Ishikawa (cell line): Measurements from ENCODE around the gene DPYSL5.

Experiments
- CEBPB ChIP-seq: IDR thresholded peaks from 2 replicates; pipeline ENCODE4 v1.6.1; 2012
- CREB1 ChIP-seq: IDR thresholded peaks from 2 replicates; pipeline ENCODE4 v1.6.1; 2012; ENCODE audit warnings: low read depth
- EGR1 ChIP-seq: IDR thresholded peaks from 2 replicates; pipeline ENCODE4 v1.6.1; 2012
- EP300 ChIP-seq: IDR thresholded peaks from 2 replicates; pipeline ENCODE4 v1.6.1; 2012; ENCODE audit warnings: borderline replicate concordance
- FOXM1 ChIP-seq: IDR thresholded peaks from 2 replicates; pipeline ENCODE4 v1.6.1; 2012; ENCODE audit warnings: low read depth, borderline replicate concordance
- MAX ChIP-seq: IDR thresholded peaks from 2 replicates; pipeline ENCODE4 v1.6.1; 2012
- NFIC ChIP-seq: IDR thresholded peaks from 2 replicates; pipeline ENCODE4 v1.6.1; 2012
- RAD21 ChIP-seq: IDR thresholded peaks from 2 replicates; pipeline ENCODE4 v1.6.1; 2012; ENCODE audit warnings: low read depth
- REST ChIP-seq: IDR thresholded peaks from 2 replicates; pipeline ENCODE4 v1.6.1; 2012; ENCODE audit warnings: low read depth, mild to moderate bottlenecking
- TAF1 ChIP-seq: IDR thresholded peaks from 2 replicates; pipeline ENCODE4 v1.6.1; 2012; ENCODE audit warnings: low read depth, mild to moderate bottlenecking
- TCF12 ChIP-seq: IDR thresholded peaks from 2 replicates; pipeline ENCODE4 v1.6.1; 2012; ENCODE audit warnings: low read depth
- TEAD4 ChIP-seq: IDR thresholded peaks from 2 replicates; pipeline ENCODE4 v1.6.1; 2012
- USF1 ChIP-seq: IDR thresholded peaks from 2 replicates; pipeline ENCODE4 v1.6.1; 2012
- YY1 ChIP-seq: IDR thresholded peaks from 2 replicates; pipeline ENCODE4 v1.6.1; 2012; ENCODE audit warnings: low read depth
- ZBTB7A ChIP-seq: IDR thresholded peaks from 2 replicates; pipeline ENCODE4 v1.6.1; 2012; ENCODE audit warnings: low read depth

Gene DPYSL5

GRCh38 chr2:26980971-26981370 lies 133.0 kb downstream of the DPYSL5 start:
- TF ChIP-seq TCF12 (no peak), RAD21 (no peak)

- peak; percentile 45 for TF ChIP-seq NFIC
- TF ChIP-seq CREB1 = no peak
Observed at GRCh38 chr2:26982102-26982742, 134.3 kb downstream of the DPYSL5 start.

- TF ChIP-seq TAF1 (no peak), CREB1 (no peak), YY1 (no peak), EP300 (no peak), EGR1 (no peak), MAX (no peak)
Observed at GRCh38 chr2:26983746-26984145, 135.8 kb downstream of the DPYSL5 start.

GRCh38 chr2:26985807-26986206 lies 137.9 kb downstream of the DPYSL5 start:
- TF ChIP-seq RAD21 = no peak

- TF ChIP-seq REST (no peak), RAD21 (no peak), TEAD4 (no peak), TCF12 (no peak), EP300 (no peak), CREB1 (no peak), ZBTB7A (no peak), MAX (no peak), USF1 (no peak), CEBPB (no peak), YY1 (no peak), TAF1 (no peak), EGR1 (no peak)
Observed at GRCh38 chr2:26986576-26986975, 138.6 kb downstream of the DPYSL5 start.

GRCh38 chr2:26988058-26988860 lies 140.3 kb downstream of the DPYSL5 start:
- no peak for TF ChIP-seq USF1
- no peak for TF ChIP-seq CEBPB
- TF ChIP-seq YY1 = no peak
- no peak for TF ChIP-seq FOXM1
- no peak for TF ChIP-seq EGR1
- no peak for TF ChIP-seq NFIC
- TF ChIP-seq REST = no peak
- no peak for TF ChIP-seq TAF1
- TF ChIP-seq ZBTB7A = no peak
- no peak for TF ChIP-seq MAX
- no peak for TF ChIP-seq TCF12
- no peak for TF ChIP-seq TEAD4
- no peak for TF ChIP-seq CREB1
